HG03045 (cell line): Measurements from ENCODE around the gene NCCRP1.

Experiments
- ATAC-seq: cut with Tn5 transposase; IDR thresholded peaks from one replicate; pipeline ENCODE4 v1.9.1; 2021; ENCODE audit warnings: mild to moderate bottlenecking, moderate library complexity; ENCODE audit not compliant: unreplicated experiment

Gene NCCRP1, protein sequence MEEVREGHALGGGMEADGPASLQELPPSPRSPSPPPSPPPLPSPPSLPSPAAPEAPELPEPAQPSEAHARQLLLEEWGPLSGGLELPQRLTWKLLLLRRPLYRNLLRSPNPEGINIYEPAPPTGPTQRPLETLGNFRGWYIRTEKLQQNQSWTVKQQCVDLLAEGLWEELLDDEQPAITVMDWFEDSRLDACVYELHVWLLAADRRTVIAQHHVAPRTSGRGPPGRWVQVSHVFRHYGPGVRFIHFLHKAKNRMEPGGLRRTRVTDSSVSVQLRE

GRCh38 chr19:39196860-39197562 lies at the start of gene NCCRP1:
Gene NCCRP1, plus strand, starts transcription at chr19:39196964. Its CDS starts 19 bp downstream, at chr19:39196983.
- ATAC-seq, result no peak

- no peak for ATAC-seq
These were observed 49.3 kb upstream of the NCCRP1 start for GRCh38 chr19:39147480-39147879.

DNA sequence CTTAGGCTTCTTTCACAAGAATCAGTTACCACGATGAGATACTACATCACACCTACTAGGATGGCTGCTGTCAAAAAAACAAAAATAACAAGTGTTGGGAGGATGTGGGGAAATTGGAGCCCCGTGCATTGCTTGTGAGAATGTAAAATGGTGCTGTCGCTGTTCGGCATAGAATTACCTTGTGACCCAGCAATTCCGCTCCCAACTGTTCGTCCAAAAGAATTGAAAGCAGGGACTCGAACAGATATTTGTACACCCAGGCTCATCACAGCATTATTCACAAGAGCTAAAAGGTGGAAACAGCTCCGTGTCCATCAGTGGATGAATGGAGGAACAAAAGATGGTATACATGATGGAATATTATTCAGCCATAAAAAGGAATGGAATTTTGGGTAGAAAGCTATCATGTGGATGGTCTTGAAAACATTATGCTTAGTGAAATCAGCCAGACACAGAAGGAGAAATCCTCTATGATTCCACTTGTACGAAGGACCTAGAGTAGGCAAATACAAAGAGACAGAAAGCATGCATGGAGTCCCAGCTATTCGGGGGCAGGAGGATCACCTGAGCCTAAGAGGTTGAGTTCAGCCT lies 47.7 kb upstream of the NCCRP1 start:
- no peak for ATAC-seq

DNA sequence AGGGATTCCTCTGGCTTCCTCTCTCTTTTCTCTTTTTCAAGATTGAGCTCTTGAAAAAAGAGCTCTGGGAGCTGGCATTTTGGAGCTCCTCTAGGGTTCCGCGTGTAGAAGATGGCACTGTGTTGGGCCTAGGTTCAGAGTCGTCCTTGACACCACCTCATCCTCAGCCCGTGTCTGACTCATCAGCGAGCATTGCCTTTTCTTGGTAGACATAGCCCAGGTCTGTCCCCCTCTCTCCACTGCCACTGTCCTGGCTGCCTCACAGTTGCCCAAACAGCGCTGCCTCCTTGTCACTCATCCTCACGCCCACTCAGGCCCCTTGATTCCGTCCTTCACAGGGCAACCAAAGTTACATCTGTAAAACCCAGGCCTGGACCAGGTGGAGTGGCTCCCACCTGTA lies 46.5 kb upstream of the NCCRP1 start:
- ATAC-seq, result no peak

GRCh38 chr19:39150807-39151600 lies 45.8 kb upstream of the NCCRP1 start:
- no peak for ATAC-seq

DNA sequence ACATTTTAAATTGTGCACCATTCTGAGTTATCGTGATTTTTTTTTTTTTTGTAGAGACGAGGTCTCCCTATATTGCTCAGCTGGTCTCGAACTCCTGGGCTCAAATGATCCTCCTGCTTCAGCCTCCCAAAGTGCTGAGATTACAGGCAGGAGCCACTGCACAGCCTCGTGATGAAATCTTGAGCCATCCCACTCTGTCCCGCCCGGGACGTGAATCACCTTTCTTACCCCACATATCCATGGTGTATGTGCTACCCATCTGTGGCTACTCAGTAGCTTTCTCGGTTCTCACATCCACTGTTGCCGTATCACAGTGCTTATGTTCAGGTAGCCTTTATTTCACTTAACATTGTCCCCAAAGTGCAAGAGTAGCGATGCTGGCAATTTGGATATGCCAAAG lies 44.7 kb upstream of the NCCRP1 start:
- ATAC-seq, result no peak

DNA sequence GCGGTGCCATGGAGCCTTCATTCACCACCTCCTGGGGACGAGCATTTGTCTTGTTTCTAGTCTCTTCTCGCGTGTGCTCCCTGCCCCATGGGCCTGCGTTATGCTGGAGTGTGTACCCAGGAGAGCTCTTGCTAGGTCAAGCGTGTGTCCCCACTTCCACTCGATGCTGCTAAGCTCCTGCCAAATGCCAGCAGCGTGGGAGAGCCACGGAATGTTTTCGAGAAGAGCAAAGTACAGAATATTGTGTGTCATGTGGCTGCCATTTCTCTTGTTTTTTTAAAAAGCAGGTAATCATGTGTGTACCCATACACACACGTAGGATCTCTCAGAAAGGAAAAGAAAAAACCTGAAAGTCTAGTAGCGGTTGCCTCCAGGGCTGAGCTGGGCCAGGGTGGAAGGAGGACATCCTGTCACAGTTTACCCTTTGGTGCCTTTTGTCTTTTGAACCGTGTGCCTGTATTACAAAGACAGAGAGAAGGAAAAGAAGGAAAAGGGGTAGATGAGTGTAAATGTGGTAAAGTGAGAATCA lies 42.6 kb upstream of the NCCRP1 start:
- no peak for ATAC-seq

DNA sequence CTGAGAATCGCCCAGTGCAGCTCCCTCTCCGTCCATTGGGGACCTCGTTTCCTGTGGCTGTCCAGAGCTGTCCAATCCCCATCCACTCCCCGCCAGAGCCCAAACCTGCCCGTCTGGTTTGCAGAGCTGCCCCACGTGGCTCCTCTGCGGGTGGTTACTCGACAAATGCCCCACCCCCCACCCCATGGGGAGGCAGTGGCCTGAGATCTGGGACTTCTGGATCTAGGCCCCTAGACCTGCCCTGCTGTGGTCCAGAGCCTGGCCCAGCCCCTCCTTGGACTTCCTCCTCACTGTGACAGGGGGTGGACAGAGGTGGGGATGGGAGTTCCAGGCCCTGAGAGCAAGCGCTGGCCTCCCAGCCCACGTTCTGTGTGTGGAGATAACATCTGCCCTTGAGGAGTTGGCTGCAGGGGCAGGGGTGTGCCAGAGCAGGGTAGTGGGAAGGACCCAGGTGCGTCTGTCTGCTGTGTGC lies 42.1 kb upstream of the NCCRP1 start:
- no peak for ATAC-seq

- ATAC-seq, result no peak
These were observed 41.6 kb upstream of the NCCRP1 start for GRCh38 chr19:39155114-39155700.

- ATAC-seq, result no peak
These were observed 41.0 kb upstream of the NCCRP1 start for GRCh38 chr19:39155741-39156140.

GRCh38 chr19:39156326-39157230 lies 40.2 kb upstream of the NCCRP1 start:
- no peak for ATAC-seq

DNA sequence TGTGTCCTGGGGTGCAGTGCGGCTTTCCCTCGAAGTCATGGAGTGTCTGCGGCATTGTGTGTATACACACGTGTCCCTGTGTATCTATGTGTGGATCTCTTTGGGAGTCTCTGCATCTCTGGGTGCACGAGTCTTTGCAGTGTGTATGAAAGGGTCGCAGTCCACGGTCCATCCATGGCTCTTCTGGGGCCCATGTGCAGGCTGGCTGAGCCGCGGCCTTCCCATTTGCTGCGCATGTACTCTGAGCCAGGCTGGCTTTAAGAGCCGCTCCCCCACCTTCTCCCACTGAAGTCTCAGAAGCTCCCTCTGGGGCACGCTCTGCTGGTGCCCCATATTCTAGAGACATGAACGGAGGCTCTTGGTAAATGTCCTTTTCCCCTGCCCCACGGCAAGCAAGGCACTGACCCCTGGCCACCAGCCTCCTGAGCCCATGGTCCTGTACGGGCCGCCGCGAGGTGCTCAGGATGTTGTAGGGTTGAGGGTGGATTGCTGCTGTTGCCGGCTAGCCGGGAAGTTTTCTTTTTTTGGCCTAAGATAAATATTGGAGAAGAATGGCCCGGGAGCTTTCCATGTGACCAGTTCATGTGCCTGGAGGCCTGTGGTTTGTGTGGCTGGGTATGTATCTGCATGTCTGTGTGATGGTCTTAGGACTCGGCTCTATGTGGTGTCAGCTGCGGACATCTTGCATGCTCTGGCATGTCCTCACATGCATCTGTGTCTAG lies 39.3 kb upstream of the NCCRP1 start:
- ATAC-seq, result no peak

DNA sequence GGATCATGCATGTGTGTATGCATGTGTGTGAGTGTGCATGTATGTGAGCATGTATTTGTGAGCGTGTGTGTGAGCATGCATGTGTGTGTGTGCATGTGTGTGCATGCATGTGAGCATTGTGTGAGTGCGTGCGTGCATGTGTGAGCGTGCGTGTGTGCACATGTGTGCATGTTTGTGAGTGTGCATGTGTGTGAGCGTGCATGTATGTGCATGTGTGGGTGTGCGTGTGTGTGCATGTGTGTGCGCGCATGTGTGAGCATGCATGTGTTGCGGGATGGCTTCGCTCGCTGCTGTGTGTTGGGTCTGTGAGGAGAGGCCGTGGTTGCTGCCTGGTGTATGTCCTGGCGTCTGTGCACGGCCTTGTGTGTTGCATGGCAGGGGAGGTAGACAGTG lies 38.8 kb upstream of the NCCRP1 start:
- ATAC-seq, result no peak

DNA sequence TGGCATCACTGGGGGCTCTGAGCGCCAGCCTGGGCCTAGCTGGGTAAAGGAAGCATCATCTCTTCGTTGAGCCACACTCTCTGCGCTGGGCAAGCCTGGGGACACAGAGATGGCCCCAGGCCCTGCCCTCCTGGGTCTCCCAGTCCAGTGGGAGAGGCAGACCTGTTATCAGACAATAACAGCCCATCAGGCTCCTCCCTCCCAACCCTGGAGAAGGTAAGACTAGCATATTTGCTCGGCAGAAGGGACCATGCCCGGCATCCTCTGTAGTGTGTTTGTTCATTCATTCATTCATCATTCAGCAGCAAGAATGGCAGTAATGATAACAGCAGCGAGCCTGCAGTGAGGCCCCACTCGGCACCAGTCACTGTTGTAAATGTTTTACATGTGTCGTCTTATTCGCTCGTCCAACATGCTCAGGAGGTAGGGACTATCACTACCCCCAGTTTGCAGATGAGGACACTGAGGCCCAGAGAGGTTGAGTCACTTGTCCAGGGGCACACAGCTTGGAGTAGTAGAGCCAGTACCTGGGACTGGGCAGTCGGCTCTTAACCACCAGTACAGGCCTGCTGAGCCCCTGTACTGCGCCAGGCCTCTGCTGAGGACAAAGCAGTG lies 38.0 kb upstream of the NCCRP1 start:
- no peak for ATAC-seq

DNA sequence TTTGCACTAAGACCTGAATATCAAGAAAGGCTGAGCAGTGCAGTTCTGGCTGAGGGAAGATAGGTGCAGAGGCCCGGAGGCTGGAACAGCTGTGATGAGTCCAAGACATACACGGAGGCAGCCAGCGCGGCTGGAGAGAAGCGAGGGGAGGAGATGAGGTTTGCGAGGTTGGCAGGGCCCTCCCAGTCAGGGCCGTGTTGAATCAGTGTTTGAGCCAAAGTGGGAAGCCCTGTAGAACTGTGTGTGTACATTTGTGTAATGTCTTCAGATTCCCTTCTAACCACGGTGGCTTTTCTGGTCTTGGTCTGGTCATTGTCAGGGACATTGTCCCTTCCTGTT lies 36.3 kb upstream of the NCCRP1 start:
- no peak for ATAC-seq

GRCh38 chr19:39160889-39161672 lies 35.7 kb upstream of the NCCRP1 start:
- ATAC-seq, result no peak

DNA sequence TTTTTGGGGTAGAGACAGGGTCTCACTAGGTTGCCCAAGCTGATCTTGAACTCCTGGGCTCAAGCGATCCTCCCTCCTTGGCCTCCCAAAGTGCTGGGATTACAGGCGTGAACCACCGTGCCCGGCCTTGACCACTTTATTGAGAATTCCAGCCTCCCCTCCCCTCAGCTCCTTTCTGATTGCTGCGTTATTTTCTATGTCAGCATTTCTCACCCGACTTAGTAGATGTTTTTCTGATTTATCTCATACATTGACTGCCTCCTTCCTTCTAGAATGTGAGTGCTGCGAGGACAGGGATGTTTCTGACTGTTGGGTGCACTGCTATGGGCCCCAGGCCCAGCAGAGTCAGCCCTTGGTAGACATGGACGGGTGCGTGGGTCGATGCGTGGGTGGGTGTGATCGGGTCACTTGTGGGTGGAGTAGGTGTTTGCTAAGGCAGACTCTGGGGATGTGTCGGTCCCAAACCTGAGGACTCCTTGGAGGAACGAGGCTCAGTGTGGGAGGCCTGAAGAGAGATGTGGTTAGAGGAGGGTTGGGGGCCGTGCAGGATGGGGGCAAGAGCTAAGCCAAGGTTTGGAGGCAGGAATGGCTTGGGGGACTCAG lies 34.2 kb upstream of the NCCRP1 start:
- ATAC-seq, result no peak

DNA sequence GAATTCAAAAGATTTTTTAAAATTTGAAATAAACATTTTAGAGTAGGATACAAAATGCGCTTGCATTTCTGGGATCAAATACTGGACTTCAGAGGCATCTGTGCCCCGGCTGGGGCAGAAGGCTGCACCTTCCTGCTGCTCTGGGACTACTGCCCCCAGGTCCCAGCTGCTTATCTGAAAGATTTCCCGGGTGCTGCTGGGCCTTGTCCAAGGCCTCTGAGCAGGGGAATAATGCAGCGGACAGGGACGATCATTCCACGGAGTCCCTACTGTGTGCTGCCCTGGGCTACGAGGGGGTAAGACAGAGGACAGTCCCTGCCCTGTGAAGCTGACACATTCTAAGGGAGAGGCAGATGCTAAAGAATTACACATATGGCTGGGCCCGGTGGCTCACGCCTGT lies 33.1 kb upstream of the NCCRP1 start:
- ATAC-seq, result no peak
